ENCODE data around the gene MCUR1. TPM values are rescaled to one million over a fixed set of nuclear protein-coding genes. Genes with fewer than 3 reads are reported as not detected.
A peak's percentile ranks its signal among the peaks of the same experiment; 100 is the strongest.

Gene MCUR1
- total and polyA plus RNA-seq, 2 of the 13 experiments (the other 11 are each of a cell fraction or from before 2014, with no cell fraction given) = 8.0 to 29.6 TPM

DNA sequence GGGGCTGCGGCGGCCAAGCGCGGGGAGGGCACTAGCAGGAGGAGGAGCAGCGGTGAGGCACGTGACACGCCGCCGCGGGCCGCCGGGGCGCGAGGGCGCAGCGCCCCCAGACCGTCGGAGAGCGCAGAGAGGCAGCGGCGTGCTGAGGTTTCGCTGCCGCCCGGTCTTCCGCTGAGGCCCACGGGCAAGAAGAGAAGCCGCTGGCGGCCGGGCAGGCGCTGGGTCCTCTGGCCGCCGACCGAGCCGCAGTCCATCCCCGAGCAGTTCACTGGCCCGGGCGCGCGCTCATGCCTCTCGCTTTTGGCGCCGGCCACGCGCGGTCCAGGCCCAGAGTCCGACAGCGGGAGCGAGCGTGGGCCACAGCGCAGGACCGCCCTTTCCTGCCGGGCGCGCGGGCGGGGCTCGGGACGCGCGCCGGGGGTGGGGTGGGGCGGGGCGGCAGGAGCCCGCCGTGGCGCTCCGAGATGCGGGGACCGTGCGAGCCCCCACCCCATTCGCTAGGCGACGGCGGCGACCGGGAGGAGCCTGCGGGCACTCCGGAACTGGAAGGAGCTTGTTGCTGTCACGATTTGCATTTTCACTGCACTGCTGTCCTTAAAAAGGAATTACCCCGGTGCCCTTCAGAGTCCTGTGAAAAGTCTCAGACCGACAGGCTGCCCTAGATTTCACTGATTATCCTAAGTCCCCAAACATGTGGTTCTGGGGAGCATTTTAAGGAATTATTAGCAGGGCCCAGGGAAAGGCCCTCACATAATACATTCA lies at the start of gene MCUR1 (continued):
- TF ChIP-seq, protein P1, sequence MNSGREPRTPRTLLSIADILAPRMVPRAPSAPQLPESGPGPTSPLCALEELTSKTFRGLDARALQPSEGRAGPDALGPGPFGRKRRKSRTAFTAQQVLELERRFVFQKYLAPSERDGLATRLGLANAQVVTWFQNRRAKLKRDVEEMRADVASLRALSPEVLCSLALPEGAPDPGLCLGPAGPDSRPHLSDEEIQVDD (CRISPR knock-in tag; IDR thresholded peaks at IDR 0.05; ENCODE audit: borderline replicate concordance) = no peak
- TF ChIP-seq, protein P2, sequence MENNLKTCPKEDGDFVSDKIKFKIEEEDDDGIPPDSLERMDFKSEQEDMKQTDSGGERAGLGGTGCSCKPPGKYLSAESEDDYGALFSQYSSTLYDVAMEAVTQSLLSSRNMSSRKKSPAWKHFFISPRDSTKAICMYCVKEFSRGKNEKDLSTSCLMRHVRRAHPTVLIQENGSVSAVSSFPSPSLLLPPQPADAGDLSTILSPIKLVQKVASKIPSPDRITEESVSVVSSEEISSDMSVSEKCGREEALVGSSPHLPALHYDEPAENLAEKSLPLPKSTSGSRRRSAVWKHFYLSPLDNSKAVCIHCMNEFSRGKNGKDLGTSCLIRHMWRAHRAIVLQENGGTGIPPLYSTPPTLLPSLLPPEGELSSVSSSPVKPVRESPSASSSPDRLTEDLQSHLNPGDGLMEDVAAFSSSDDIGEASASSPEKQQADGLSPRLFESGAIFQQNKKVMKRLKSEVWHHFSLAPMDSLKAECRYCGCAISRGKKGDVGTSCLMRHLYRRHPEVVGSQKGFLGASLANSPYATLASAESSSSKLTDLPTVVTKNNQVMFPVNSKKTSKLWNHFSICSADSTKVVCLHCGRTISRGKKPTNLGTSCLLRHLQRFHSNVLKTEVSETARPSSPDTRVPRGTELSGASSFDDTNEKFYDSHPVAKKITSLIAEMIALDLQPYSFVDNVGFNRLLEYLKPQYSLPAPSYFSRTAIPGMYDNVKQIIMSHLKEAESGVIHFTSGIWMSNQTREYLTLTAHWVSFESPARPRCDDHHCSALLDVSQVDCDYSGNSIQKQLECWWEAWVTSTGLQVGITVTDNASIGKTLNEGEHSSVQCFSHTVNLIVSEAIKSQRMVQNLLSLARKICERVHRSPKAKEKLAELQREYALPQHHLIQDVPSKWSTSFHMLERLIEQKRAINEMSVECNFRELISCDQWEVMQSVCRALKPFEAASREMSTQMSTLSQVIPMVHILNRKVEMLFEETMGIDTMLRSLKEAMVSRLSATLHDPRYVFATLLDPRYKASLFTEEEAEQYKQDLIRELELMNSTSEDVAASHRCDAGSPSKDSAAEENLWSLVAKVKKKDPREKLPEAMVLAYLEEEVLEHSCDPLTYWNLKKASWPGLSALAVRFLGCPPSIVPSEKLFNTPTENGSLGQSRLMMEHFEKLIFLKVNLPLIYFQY (CRISPR knock-in tag; IDR thresholded peaks at IDR 0.05; ENCODE audit: borderline replicate concordance) = peak; percentile 40; the same call in 1 of the 2 replicates
- TF ChIP-seq, protein P3, sequence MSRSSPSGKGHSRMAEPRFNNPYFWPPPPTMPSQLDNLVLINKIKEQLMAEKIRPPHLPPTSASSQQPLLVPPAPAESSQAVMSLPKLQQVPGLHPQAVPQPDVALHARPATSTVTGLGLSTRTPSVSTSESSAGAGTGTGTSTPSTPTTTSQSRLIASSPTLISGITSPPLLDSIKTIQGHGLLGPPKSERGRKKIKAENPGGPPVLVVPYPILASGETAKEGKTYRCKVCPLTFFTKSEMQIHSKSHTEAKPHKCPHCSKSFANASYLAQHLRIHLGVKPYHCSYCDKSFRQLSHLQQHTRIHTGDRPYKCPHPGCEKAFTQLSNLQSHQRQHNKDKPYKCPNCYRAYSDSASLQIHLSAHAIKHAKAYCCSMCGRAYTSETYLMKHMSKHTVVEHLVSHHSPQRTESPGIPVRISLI (CRISPR knock-in tag; IDR thresholded peaks at IDR 0.05; ENCODE audit: borderline replicate concordance) = peak; percentile 12; the same call in 1 of the 2 replicates
- TF ChIP-seq, protein P4, sequence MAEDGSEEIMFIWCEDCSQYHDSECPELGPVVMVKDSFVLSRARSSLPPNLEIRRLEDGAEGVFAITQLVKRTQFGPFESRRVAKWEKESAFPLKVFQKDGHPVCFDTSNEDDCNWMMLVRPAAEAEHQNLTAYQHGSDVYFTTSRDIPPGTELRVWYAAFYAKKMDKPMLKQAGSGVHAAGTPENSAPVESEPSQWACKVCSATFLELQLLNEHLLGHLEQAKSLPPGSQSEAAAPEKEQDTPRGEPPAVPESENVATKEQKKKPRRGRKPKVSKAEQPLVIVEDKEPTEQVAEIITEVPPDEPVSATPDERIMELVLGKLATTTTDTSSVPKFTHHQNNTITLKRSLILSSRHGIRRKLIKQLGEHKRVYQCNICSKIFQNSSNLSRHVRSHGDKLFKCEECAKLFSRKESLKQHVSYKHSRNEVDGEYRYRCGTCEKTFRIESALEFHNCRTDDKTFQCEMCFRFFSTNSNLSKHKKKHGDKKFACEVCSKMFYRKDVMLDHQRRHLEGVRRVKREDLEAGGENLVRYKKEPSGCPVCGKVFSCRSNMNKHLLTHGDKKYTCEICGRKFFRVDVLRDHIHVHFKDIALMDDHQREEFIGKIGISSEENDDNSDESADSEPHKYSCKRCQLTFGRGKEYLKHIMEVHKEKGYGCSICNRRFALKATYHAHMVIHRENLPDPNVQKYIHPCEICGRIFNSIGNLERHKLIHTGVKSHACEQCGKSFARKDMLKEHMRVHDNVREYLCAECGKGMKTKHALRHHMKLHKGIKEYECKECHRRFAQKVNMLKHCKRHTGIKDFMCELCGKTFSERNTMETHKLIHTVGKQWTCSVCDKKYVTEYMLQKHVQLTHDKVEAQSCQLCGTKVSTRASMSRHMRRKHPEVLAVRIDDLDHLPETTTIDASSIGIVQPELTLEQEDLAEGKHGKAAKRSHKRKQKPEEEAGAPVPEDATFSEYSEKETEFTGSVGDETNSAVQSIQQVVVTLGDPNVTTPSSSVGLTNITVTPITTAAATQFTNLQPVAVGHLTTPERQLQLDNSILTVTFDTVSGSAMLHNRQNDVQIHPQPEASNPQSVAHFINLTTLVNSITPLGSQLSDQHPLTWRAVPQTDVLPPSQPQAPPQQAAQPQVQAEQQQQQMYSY (CRISPR knock-in tag; IDR thresholded peaks at IDR 0.05) = no peak; the same call in 1 of the 2 replicates
- peak; percentile 87 to 89 for TF ChIP-seq POLR2A (IDR thresholded peaks at IDR 0.05; ENCODE audit: insufficient read depth in 1 of 2, low read depth in 2 of 2, low read length in 2 of 2)
- TF ChIP-seq, protein P5, sequence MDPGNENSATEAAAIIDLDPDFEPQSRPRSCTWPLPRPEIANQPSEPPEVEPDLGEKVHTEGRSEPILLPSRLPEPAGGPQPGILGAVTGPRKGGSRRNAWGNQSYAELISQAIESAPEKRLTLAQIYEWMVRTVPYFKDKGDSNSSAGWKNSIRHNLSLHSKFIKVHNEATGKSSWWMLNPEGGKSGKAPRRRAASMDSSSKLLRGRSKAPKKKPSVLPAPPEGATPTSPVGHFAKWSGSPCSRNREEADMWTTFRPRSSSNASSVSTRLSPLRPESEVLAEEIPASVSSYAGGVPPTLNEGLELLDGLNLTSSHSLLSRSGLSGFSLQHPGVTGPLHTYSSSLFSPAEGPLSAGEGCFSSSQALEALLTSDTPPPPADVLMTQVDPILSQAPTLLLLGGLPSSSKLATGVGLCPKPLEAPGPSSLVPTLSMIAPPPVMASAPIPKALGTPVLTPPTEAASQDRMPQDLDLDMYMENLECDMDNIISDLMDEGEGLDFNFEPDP (CRISPR knock-in tag; conservative IDR thresholded peaks at IDR 0.05) = no peak
- TF ChIP-seq, protein P6, sequence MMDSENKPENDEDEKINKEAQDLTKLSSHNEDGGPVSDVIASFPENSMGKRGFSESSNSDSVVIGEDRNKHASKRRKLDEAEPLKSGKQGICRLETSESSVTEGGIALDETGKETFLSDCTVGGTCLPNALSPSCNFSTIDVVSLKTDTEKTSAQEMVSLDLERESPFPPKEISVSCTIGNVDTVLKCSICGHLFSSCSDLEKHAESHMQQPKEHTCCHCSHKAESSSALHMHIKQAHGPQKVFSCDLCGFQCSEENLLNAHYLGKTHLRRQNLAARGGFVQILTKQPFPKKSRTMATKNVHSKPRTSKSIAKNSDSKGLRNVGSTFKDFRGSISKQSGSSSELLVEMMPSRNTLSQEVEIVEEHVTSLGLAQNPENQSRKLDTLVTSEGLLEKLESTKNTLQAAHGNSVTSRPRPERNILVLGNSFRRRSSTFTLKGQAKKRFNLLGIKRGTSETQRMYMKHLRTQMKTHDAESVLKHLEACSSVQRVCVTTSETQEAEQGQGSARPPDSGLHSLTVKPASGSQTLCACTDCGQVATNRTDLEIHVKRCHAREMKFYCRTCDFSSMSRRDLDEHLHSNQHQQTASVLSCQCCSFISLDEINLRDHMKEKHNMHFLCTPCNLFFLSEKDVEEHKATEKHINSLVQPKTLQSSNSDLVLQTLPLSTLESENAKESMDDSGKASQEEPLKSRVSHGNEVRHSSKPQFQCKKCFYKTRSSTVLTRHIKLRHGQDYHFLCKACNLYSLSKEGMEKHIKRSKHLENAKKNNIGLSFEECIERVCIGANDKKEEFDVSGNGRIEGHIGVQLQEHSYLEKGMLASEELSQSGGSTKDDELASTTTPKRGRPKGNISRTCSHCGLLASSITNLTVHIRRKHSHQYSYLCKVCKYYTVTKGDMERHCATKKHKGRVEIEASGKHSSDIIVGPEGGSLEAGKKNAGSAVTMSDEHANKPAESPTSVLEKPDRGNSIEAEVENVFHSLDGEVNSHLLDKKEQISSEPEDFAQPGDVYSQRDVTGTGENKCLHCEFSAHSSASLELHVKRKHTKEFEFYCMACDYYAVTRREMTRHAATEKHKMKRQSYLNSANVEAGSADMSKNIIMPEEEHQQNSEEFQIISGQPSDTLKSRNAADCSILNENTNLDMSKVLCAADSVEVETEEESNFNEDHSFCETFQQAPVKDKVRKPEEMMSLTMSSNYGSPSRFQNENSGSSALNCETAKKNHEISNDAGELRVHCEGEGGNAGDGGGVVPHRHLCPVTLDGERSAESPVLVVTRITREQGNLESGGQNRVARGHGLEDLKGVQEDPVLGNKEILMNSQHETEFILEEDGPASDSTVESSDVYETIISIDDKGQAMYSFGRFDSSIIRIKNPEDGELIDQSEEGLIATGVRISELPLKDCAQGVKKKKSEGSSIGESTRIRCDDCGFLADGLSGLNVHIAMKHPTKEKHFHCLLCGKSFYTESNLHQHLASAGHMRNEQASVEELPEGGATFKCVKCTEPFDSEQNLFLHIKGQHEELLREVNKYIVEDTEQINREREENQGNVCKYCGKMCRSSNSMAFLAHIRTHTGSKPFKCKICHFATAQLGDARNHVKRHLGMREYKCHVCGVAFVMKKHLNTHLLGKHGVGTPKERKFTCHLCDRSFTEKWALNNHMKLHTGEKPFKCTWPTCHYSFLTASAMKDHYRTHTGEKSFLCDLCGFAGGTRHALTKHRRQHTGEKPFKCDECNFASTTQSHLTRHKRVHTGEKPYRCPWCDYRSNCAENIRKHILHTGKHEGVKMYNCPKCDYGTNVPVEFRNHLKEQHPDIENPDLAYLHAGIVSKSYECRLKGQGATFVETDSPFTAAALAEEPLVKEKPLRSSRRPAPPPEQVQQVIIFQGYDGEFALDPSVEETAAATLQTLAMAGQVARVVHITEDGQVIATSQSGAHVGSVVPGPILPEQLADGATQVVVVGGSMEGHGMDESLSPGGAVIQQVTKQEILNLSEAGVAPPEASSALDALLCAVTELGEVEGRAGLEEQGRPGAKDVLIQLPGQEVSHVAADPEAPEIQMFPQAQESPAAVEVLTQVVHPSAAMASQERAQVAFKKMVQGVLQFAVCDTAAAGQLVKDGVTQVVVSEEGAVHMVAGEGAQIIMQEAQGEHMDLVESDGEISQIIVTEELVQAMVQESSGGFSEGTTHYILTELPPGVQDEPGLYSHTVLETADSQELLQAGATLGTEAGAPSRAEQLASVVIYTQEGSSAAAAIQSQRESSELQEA (CRISPR knock-in tag; IDR thresholded peaks at IDR 0.05; ENCODE audit: not compliant biosample characterization) = peak; percentile 37

All from HepG2 (cell line).